Coronary artery (tissue), 2 donors: Measurements from ENCODE around the gene SYNDIG1.
A peak's percentile ranks its signal among the peaks of the same experiment; 100 is the strongest.

ENCODE experiments used
- DNase-seq: peaks from one replicate; pipeline ENCODE4 v3.0.0-alpha.2; 2017; ENCODE audit warnings: low spot score
- H3K27ac ChIP-seq, 2 donors: fragments of 200-600 bp; sonication (generic); one replicate each; pipeline ENCODE4 v1.5.1; 2016 to 2019
- H3K4me3 ChIP-seq: fragments of 200-600 bp; sonication (generic); 2 replicates; pipeline ENCODE4 v1.5.1; 2016; ENCODE audit warnings: mild to moderate bottlenecking, moderate library complexity
- TF ChIP-seq, protein P1 (sequence below): fragments of 200-600 bp; sonication (generic); IDR thresholded peaks from one replicate; pipeline ENCODE4 v1.5.1; 2019; ENCODE audit warnings: antibody characterized with exemption

SYNDIG1 gene

GRCh38 chr20:24704899-24705298 is 235.5 kb downstream of the SYNDIG1 start:
- no peak overlapping the region for H3K27ac ChIP-seq
- peak; percentile 29 for DNase-seq
- TF ChIP-seq, protein P1, sequence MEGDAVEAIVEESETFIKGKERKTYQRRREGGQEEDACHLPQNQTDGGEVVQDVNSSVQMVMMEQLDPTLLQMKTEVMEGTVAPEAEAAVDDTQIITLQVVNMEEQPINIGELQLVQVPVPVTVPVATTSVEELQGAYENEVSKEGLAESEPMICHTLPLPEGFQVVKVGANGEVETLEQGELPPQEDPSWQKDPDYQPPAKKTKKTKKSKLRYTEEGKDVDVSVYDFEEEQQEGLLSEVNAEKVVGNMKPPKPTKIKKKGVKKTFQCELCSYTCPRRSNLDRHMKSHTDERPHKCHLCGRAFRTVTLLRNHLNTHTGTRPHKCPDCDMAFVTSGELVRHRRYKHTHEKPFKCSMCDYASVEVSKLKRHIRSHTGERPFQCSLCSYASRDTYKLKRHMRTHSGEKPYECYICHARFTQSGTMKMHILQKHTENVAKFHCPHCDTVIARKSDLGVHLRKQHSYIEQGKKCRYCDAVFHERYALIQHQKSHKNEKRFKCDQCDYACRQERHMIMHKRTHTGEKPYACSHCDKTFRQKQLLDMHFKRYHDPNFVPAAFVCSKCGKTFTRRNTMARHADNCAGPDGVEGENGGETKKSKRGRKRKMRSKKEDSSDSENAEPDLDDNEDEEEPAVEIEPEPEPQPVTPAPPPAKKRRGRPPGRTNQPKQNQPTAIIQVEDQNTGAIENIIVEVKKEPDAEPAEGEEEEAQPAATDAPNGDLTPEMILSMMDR, result no peak
- H3K4me3 ChIP-seq, result no peak overlapping the region

DNA sequence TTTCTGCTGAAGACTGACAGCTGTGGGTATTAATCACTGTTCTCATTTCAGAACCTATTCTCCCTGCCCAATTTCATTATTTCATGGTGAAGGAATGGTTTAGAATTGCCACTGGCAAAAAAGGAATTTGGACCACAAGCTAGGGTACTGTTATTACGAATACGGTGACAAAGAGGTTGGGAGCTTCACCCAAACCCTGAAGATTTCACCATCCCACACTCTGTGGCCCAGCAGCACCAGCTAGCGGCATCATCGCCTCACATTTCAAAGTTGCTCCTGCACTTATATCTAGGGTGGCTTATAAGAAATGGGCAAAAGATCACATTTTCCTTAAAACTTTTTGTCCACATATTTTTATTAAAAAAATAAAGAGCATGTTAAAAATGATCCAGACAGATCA is 236.1 kb downstream of the SYNDIG1 start:
- Histone ChIP-seq H3K27ac (no peak overlapping the region), H3K4me3 (no peak overlapping the region)
- DNase-seq, result peak; percentile 12
- TF ChIP-seq, protein P1, result no peak

DNA sequence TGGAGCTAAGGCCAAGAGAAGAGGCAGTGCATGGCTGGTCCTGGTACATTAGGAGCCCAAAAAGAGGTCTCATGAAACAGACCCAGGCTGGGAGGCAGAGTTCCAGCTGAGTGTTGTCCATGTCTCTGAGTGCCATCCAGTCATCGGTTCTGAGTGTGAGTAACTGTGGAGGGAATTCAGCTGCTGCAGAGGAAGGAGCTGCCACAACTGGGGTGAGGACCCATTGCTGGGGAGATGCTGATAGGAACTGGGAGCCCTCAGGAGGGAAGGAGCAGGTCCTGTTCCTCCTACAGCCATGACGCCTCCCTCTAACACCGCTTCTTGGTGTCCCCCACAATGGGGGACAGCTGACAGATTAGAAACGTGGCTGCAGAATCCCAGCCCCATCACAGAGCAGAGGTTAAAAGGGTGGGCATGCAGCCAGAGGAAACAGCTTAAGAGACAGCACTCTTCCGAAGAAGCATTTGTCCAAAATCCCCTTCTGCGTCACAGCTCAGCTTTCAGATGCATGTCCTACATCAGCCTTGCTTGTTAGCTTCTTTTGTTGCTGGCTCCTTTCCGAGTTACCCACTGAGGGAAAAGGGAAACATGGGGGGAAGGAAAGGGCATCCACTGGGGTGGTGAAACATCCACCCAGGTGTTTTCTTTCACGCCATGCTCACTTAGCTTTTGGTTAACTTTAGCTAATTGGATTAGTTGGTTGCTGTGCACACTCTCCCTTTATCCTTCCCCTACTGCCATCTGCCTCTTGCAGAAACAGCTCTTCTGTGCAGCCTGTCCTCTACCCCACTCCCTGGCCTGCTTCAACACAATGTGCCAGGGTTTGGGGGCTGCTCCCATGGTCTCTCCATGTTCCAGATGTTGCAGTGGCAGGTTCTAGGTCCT is 239.2 kb downstream of the SYNDIG1 start:
- TF ChIP-seq, protein P1, result no peak
- no peak overlapping the region for H3K27ac ChIP-seq
- H3K4me3 ChIP-seq, result no peak overlapping the region
- DNase-seq, result peak; percentile 43
